K562 (cell line): Measurements from ENCODE around the gene APBB2.

Source experiments
- CHD1 ChIP-seq: fragments of 200-600 bp; sonication (generic); IDR thresholded peaks from one replicate; pipeline ENCODE4 v1.6.1; 2012; ENCODE audit warnings: mild to moderate bottlenecking, moderate library complexity, low read length, inconsistent platforms
- CHD4 ChIP-seq: fragments of 200-600 bp; sonication (generic); IDR thresholded peaks from 3 replicates; pipeline ENCODE4 v1.6.1; 2012; ENCODE audit warnings: low read depth, mild to moderate bottlenecking, mixed read lengths, low read length, inconsistent platforms; ENCODE audit not compliant: insufficient read depth, insufficient replicate concordance, poor library complexity, severe bottlenecking
- CTCF ChIP-seq, 3 experiments: IDR thresholded peaks in 2 of 3; conservative IDR thresholded peaks in 1 of 3; 2 replicates each; pipeline ENCODE4 v1.5.1; 2011 to 2012; ENCODE audit warnings: low read length in 3 of 3, mild to moderate bottlenecking in 3 of 3, control low read depth in 2 of 3, improper control_type of control experiment in 1 of 3, inconsistent platforms in 1 of 3, low read depth in 1 of 3, mixed read lengths in 1 of 3, moderate library complexity in 1 of 3; ENCODE audit not compliant: insufficient read depth in 2 of 3
- FOXA1 ChIP-seq: fragments of 450-650 bp; IDR thresholded peaks from 2 replicates; pipeline ENCODE4 v1.6.1; 2016; ENCODE audit warnings: mild to moderate bottlenecking, borderline replicate concordance
- GABPA ChIP-seq: fragments of 200-800 bp; sonication (Bioruptor generic); conservative IDR thresholded peaks from 2 replicates; pipeline ENCODE4 v1.6.1; 2016; ENCODE audit warnings: low read depth, missing genetic modification characterization, missing compliant biosample characterization
- HES1 ChIP-seq: fragments of 450-650 bp; IDR thresholded peaks from 2 replicates; pipeline ENCODE4 v1.6.1; 2016; ENCODE audit warnings: low read depth, mild to moderate bottlenecking, moderate library complexity
- MAX ChIP-seq: sonication (generic); formaldehyde crosslinking; IDR thresholded peaks from 2 replicates; pipeline ENCODE4 v1.9.0; 2022; ENCODE audit warnings: mild to moderate bottlenecking, missing genetic modification reagents
- POLR2AphosphoS5 ChIP-seq: IDR thresholded peaks from 2 replicates; pipeline ENCODE4 v1.6.1; 2011; ENCODE audit warnings: mild to moderate bottlenecking, low read depth, low read length, moderate library complexity; ENCODE audit not compliant: control insufficient read depth, insufficient read depth
- SFPQ ChIP-seq: fragments of 200-400 bp; formaldehyde crosslinking; IDR thresholded peaks from 2 replicates; pipeline ENCODE4 v1.6.1; 2017; ENCODE audit warnings: mild to moderate bottlenecking, low read depth, low read length, moderate library complexity
- TBP ChIP-seq: optimal IDR thresholded peaks from 2 replicates; pipeline ENCODE3; 2011; ENCODE audit warnings: low read depth, low read length, improper control_type of control experiment
- ZC3H8 ChIP-seq: fragments of 450-650 bp; IDR thresholded peaks from 2 replicates; pipeline ENCODE4 v1.6.1; 2017
- ZNF280B ChIP-seq: fragments of 250-450 bp; sonication (Bioruptor Pico); IDR thresholded peaks from 2 replicates; pipeline ENCODE4 v1.5.1; 2021; ENCODE audit warnings: mild to moderate bottlenecking

- no peak for TF ChIP-seq GABPA (tag)
- TF ChIP-seq CHD4: no peak
- TF ChIP-seq TBP: no peak
- no peak for TF ChIP-seq CTCF (IDR thresholded peaks at IDR 0.05 in 2 of 3, conservative IDR thresholded peaks at IDR 0.05 in 1 of 3; ENCODE audit: insufficient read depth in 2 of 3, low read depth in 1 of 3, low read length in 3 of 3)
- TF ChIP-seq SFPQ: no peak
- no peak for TF ChIP-seq ZC3H8
- no peak for TF ChIP-seq MAX (CRISPR knock-in tag)
- TF ChIP-seq POLR2AphosphoS5: no peak
- no peak for TF ChIP-seq HES1
- no peak for TF ChIP-seq FOXA1
- TF ChIP-seq CHD1: no peak
- no peak for TF ChIP-seq ZNF280B (CRISPR knock-in tag)
These were observed 164.2 kb downstream of the APBB2 start for GRCh38 chr4:41050116-41050515.
